Ishikawa (cell line): ENCODE measurements around the gene MAT2A.

Experiments
- CEBPB ChIP-seq: IDR thresholded peaks from 2 replicates; pipeline ENCODE4 v1.6.1; 2012
- CREB1 ChIP-seq: IDR thresholded peaks from 2 replicates; pipeline ENCODE4 v1.6.1; 2012; ENCODE audit warnings: low read depth
- EGR1 ChIP-seq: IDR thresholded peaks from 2 replicates; pipeline ENCODE4 v1.6.1; 2012
- EP300 ChIP-seq: IDR thresholded peaks from 2 replicates; pipeline ENCODE4 v1.6.1; 2012; ENCODE audit warnings: borderline replicate concordance
- FOXM1 ChIP-seq: IDR thresholded peaks from 2 replicates; pipeline ENCODE4 v1.6.1; 2012; ENCODE audit warnings: low read depth, borderline replicate concordance
- NFIC ChIP-seq: IDR thresholded peaks from 2 replicates; pipeline ENCODE4 v1.6.1; 2012
- RAD21 ChIP-seq: IDR thresholded peaks from 2 replicates; pipeline ENCODE4 v1.6.1; 2012; ENCODE audit warnings: low read depth
- REST ChIP-seq: IDR thresholded peaks from 2 replicates; pipeline ENCODE4 v1.6.1; 2012; ENCODE audit warnings: low read depth, mild to moderate bottlenecking
- TAF1 ChIP-seq: IDR thresholded peaks from 2 replicates; pipeline ENCODE4 v1.6.1; 2012; ENCODE audit warnings: low read depth, mild to moderate bottlenecking
- TCF12 ChIP-seq: IDR thresholded peaks from 2 replicates; pipeline ENCODE4 v1.6.1; 2012; ENCODE audit warnings: low read depth
- TEAD4 ChIP-seq: IDR thresholded peaks from 2 replicates; pipeline ENCODE4 v1.6.1; 2012
- YY1 ChIP-seq: IDR thresholded peaks from 2 replicates; pipeline ENCODE4 v1.6.1; 2012; ENCODE audit warnings: low read depth
- ZBTB7A ChIP-seq: IDR thresholded peaks from 2 replicates; pipeline ENCODE4 v1.6.1; 2012; ENCODE audit warnings: low read depth
- TF ChIP-seq, protein P1 (sequence below): IDR thresholded peaks from 2 replicates; pipeline ENCODE4 v1.6.1; 2012
- TF ChIP-seq, protein P2 (sequence below): IDR thresholded peaks from 2 replicates; pipeline ENCODE4 v1.6.1; 2012

Gene MAT2A

GRCh38 chr2:85588236-85588635 lies 49.3 kb downstream of the MAT2A start:
- TF ChIP-seq TAF1 (no peak), EP300 (no peak), EGR1 (no peak), REST (no peak), TEAD4 (no peak), FOXM1 (no peak), NFIC (no peak), YY1 (no peak), ZBTB7A (no peak), CREB1 (no peak), TCF12 (no peak), CEBPB (no peak), RAD21 (no peak)
- TF ChIP-seq, protein P1, sequence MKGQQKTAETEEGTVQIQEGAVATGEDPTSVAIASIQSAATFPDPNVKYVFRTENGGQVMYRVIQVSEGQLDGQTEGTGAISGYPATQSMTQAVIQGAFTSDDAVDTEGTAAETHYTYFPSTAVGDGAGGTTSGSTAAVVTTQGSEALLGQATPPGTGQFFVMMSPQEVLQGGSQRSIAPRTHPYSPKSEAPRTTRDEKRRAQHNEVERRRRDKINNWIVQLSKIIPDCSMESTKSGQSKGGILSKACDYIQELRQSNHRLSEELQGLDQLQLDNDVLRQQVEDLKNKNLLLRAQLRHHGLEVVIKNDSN: no peak
- TF ChIP-seq, protein P2, sequence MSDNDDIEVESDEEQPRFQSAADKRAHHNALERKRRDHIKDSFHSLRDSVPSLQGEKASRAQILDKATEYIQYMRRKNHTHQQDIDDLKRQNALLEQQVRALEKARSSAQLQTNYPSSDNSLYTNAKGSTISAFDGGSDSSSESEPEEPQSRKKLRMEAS: no peak

- TF ChIP-seq TAF1 (no peak), TEAD4 (no peak), RAD21 (no peak), CEBPB (no peak), NFIC (no peak), YY1 (no peak), CREB1 (no peak), TCF12 (no peak), ZBTB7A (no peak), EP300 (no peak), FOXM1 (no peak), EGR1 (no peak), REST (no peak)
- TF ChIP-seq, protein P1: no peak
- TF ChIP-seq, protein P2: no peak
Observed at GRCh38 chr2:85588645-85589044, 49.7 kb downstream of the MAT2A start.

- TF ChIP-seq TEAD4: no peak
- TF ChIP-seq EGR1: no peak
- TF ChIP-seq, protein P1: no peak
- TF ChIP-seq YY1: no peak
- TF ChIP-seq CREB1: no peak
- no peak for TF ChIP-seq CEBPB
- no peak for TF ChIP-seq REST
- TF ChIP-seq, protein P2: no peak
- TF ChIP-seq ZBTB7A: no peak
- no peak for TF ChIP-seq RAD21
- no peak for TF ChIP-seq TAF1
- no peak for TF ChIP-seq NFIC
- TF ChIP-seq TCF12: no peak
- no peak for TF ChIP-seq EP300
- TF ChIP-seq FOXM1: no peak
Observed at GRCh38 chr2:85589181-85589580, 50.2 kb downstream of the MAT2A start.
